ENCODE measurements around the gene AKAP6. TPM values are rescaled to one million over a fixed set of nuclear protein-coding genes. Genes with fewer than 3 reads are reported as not detected.

Gene AKAP6
- total RNA-seq, 2 experiments from 2014 or later, result 2.0 to 2.4 TPM

DNA sequence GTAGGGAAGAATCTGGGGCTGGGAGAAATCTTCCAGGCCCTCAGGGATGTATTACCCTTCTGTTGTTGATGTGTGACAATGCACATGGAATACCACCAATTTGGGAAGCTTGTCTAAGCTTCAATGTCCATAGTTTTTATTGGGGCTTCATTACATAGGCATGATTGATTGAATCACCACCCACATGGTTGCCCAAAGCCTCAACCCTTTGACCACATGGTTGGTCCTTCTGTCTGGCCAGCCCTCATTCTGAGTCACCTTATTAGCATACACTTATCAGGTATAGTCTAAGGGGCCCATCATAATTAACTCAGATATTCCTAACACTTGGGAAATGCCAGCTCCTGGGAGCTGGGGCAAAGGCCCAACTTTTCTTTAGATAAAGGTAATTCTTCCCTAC is 93.3 kb downstream of the AKAP6 start:
- Mint-ChIP-seq H3K4me1 (ENCODE audit: low read depth) (no peaks in the 10 kb centered on the region), H3K36me3 (ENCODE audit: low read depth) (peaks cover 3% of the 10 kb centered on the region), H3K27me3 (ENCODE audit: low read depth) (no peaks in the 10 kb centered on the region), H3K27ac (no peak overlapping the region), H3K4me3 (no peak overlapping the region), H3K9me3 (peaks cover 3% of the 10 kb centered on the region)
- DNase-seq, result no peak
- CTCF ChIA-PET, result no interaction called here
- intact Hi-C loops (cut with micrococcal nuclease), result no loop called here

DNA sequence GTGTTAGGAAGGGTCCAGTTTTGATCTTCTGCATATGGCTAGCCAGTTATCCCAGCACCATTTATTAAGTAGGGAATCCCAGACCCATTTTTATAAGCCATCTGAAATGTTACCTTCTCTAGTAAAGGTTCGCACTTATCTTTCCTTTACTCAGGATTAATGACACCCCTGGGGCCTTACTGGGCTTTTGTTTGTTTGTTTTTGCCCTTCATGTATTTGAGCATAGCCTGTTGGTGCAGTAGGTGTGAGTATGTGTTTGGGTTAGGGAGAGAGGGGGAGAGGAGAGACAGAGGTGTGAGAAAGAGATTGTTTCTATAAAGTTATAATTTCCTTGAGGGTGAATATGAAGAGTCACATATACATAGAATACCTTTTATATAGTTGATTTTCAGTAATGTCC is 96.9 kb downstream of the AKAP6 start:
- Mint-ChIP-seq H3K4me1 (ENCODE audit: low read depth) (no peaks in the 10 kb centered on the region), H3K27me3 (ENCODE audit: low read depth) (no peaks in the 10 kb centered on the region), H3K4me3 (no peak overlapping the region), H3K36me3 (ENCODE audit: low read depth) (peaks cover 3% of the 10 kb centered on the region), H3K27ac (no peak overlapping the region), H3K9me3 (peaks cover 3% of the 10 kb centered on the region)
- CTCF ChIA-PET, result no interaction called here
- intact Hi-C loops (cut with micrococcal nuclease), result no loop called here
- no peak for DNase-seq

- H3K4me3 Mint-ChIP-seq, result no peak overlapping the region
- H3K27me3 Mint-ChIP-seq (ENCODE audit: low read depth), result no peaks in the 10 kb centered on the region
- peaks cover 3% of the 10 kb centered on the region for H3K9me3 Mint-ChIP-seq
- CTCF ChIA-PET, result no interaction called here
- H3K4me1 Mint-ChIP-seq (ENCODE audit: low read depth), result no peaks in the 10 kb centered on the region
- intact Hi-C loops (cut with micrococcal nuclease), result no loop called here
- no peak for DNase-seq
- H3K36me3 Mint-ChIP-seq (ENCODE audit: low read depth), result peaks cover 3% of the 10 kb centered on the region
- H3K27ac Mint-ChIP-seq, result no peak overlapping the region
These were observed 97.7 kb downstream of the AKAP6 start for GRCh38 chr14:32426586-32427388.

- CTCF ChIA-PET, result no interaction called here
- intact Hi-C loops (cut with micrococcal nuclease), result no loop called here
- no peaks in the 10 kb centered on the region for H3K9me3 Mint-ChIP-seq
- no peak for DNase-seq
- no peaks in the 10 kb centered on the region for H3K36me3 Mint-ChIP-seq (ENCODE audit: low read depth)
- H3K4me1 Mint-ChIP-seq (ENCODE audit: low read depth), result no peaks in the 10 kb centered on the region
- no peak overlapping the region for H3K27ac Mint-ChIP-seq
- no peaks in the 10 kb centered on the region for H3K27me3 Mint-ChIP-seq (ENCODE audit: low read depth)
- no peak overlapping the region for H3K4me3 Mint-ChIP-seq
These were observed 98.8 kb downstream of the AKAP6 start for GRCh38 chr14:32427726-32428528.

GRCh38 chr14:32428875-32429274 is 99.8 kb downstream of the AKAP6 start:
- Mint-ChIP-seq H3K9me3 (no peaks in the 10 kb centered on the region), H3K4me3 (no peak overlapping the region), H3K27me3 (ENCODE audit: low read depth) (no peaks in the 10 kb centered on the region), H3K27ac (no peak overlapping the region), H3K4me1 (ENCODE audit: low read depth) (no peaks in the 10 kb centered on the region), H3K36me3 (ENCODE audit: low read depth) (no peaks in the 10 kb centered on the region)
- CTCF ChIA-PET, result no interaction called here
- intact Hi-C loops (cut with micrococcal nuclease), result no loop called here
- DNase-seq, result no peak

GRCh38 chr14:32430326-32430725 is 101.2 kb downstream of the AKAP6 start:
- Mint-ChIP-seq H3K27me3 (ENCODE audit: low read depth) (no peaks in the 10 kb centered on the region), H3K4me1 (ENCODE audit: low read depth) (no peaks in the 10 kb centered on the region), H3K27ac (no peak overlapping the region), H3K4me3 (no peak overlapping the region), H3K9me3 (no peaks in the 10 kb centered on the region), H3K36me3 (ENCODE audit: low read depth) (no peaks in the 10 kb centered on the region)
- DNase-seq, result no peak
- CTCF ChIA-PET, result interaction anchor here (0.6 kb wide), 1 partner anchor 359 kb away, joined by 4 read pairs; no protein-coding TSS in a partner anchor
- intact Hi-C loops (cut with micrococcal nuclease), result no loop called here

GRCh38 chr14:32432813-32433538 is 103.9 kb downstream of the AKAP6 start:
- Mint-ChIP-seq H3K27me3 (ENCODE audit: low read depth) (no peaks in the 10 kb centered on the region), H3K4me3 (no peak overlapping the region), H3K9me3 (no peaks in the 10 kb centered on the region), H3K36me3 (ENCODE audit: low read depth) (no peaks in the 10 kb centered on the region), H3K4me1 (ENCODE audit: low read depth) (no peaks in the 10 kb centered on the region), H3K27ac (no peak overlapping the region)
- DNase-seq, result no peak
- intact Hi-C loops (cut with micrococcal nuclease), result no loop called here
- CTCF ChIA-PET, result interaction anchor here (0.6 kb wide), 1 partner anchor 845 kb away, joined by 3 read pairs; no protein-coding TSS in a partner anchor

DNA sequence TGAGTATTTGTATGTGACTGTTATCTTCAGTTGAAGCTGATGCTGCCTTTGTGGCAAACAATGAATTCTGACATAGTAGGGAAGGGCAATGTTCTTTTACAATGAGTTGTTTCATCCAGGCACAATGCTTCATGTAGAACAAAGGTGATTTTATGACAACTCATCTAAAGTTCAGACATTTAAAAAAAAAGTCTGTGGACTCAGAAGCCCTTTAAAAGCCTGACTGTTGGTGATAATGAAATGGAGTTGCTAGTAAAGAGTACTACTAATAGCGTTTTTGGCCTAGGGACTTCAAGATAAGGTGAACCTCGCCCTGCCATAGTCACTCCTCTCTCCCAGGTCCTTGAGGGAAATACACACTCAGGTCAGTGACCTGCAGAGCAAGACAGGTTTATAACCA is 105.1 kb downstream of the AKAP6 start:
- CTCF ChIA-PET, result no interaction called here
- H3K27me3 Mint-ChIP-seq (ENCODE audit: low read depth), result no peaks in the 10 kb centered on the region
- no peaks in the 10 kb centered on the region for H3K9me3 Mint-ChIP-seq
- intact Hi-C loops (cut with micrococcal nuclease), result no loop called here
- H3K4me1 Mint-ChIP-seq (ENCODE audit: low read depth), result peaks cover 6% of the 10 kb centered on the region
- no peak overlapping the region for H3K27ac Mint-ChIP-seq
- H3K4me3 Mint-ChIP-seq, result no peak overlapping the region
- no peaks in the 10 kb centered on the region for H3K36me3 Mint-ChIP-seq (ENCODE audit: low read depth)
- no peak for DNase-seq

GRCh38 chr14:32434880-32435279 is 105.8 kb downstream of the AKAP6 start:
- CTCF ChIA-PET, result no interaction called here
- Mint-ChIP-seq H3K9me3 (no peaks in the 10 kb centered on the region), H3K4me3 (no peak overlapping the region), H3K36me3 (ENCODE audit: low read depth) (peaks cover 4% of the 10 kb centered on the region), H3K27ac (no peak overlapping the region), H3K27me3 (ENCODE audit: low read depth) (no peaks in the 10 kb centered on the region), H3K4me1 (ENCODE audit: low read depth) (peaks cover 6% of the 10 kb centered on the region)
- intact Hi-C loops (cut with micrococcal nuclease), result no loop called here
- no peak for DNase-seq

GRCh38 chr14:32435411-32435810 is 106.3 kb downstream of the AKAP6 start:
- peaks cover 6% of the 10 kb centered on the region for H3K4me1 Mint-ChIP-seq (ENCODE audit: low read depth)
- intact Hi-C loops (cut with micrococcal nuclease), result no loop called here
- CTCF ChIA-PET, result no interaction called here
- DNase-seq, result no peak
- H3K4me3 Mint-ChIP-seq, result no peak overlapping the region
- H3K9me3 Mint-ChIP-seq, result no peaks in the 10 kb centered on the region
- H3K27ac Mint-ChIP-seq, result no peak overlapping the region
- peaks cover 4% of the 10 kb centered on the region for H3K36me3 Mint-ChIP-seq (ENCODE audit: low read depth)
- no peaks in the 10 kb centered on the region for H3K27me3 Mint-ChIP-seq (ENCODE audit: low read depth)

DNA sequence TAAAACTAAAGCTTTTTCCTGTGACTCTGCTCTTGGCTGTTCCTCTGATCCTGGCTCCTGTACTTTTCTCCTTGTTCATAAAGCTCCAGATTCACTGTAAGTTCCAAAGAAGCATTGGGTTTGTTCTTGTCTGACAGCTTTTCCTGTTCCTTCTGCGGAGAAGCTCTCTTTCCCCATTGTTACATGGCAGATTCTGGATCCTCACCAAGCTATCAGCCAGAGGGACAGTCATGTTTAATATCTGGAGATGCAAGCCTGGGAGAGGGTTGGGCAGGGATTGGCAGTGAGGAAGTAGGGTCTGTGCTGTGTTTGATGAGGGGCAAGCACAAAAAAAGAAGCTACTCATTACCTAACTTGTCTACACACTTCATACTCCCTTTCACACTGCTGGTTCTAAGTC is 107.9 kb downstream of the AKAP6 start:
- CTCF ChIA-PET, result interaction anchor here (0.9 kb wide), 1 partner anchor 77 kb away, joined by 3 read pairs; no protein-coding TSS in a partner anchor
- Mint-ChIP-seq H3K9me3 (no peaks in the 10 kb centered on the region), H3K4me3 (no peak overlapping the region), H3K27ac (no peak overlapping the region), H3K27me3 (ENCODE audit: low read depth) (no peaks in the 10 kb centered on the region), H3K4me1 (ENCODE audit: low read depth) (peaks cover 6% of the 10 kb centered on the region), H3K36me3 (ENCODE audit: low read depth) (peaks cover 4% of the 10 kb centered on the region)
- DNase-seq, result no peak
- intact Hi-C loops (cut with micrococcal nuclease), result no loop called here

DNA sequence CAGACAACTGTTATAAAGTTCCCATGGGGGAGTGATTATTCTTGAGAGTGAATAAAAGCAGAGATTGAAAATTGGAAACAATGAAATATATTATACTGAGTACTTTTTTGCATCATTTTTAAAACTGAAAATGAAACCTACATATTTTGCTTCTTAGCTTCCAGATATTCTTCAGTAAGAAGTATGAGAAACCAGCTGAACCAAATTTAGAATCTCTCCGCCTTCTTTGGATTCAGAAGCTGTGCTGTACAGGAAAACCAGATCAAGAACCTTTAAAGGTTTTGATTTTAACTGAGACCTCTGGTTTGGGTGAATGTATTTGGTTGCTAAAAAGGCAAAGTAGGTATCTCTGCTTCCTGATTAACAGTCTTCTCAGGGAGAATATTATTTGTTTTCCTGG is 109.4 kb downstream of the AKAP6 start:
- H3K4me3 Mint-ChIP-seq, result no peak overlapping the region
- no peaks in the 10 kb centered on the region for H3K9me3 Mint-ChIP-seq
- DNase-seq, result no peak
- peaks cover 6% of the 10 kb centered on the region for H3K4me1 Mint-ChIP-seq (ENCODE audit: low read depth)
- CTCF ChIA-PET, result no interaction called here
- intact Hi-C loops (cut with micrococcal nuclease), result no loop called here
- H3K36me3 Mint-ChIP-seq (ENCODE audit: low read depth), result peaks cover 4% of the 10 kb centered on the region
- no peaks in the 10 kb centered on the region for H3K27me3 Mint-ChIP-seq (ENCODE audit: low read depth)
- no peak overlapping the region for H3K27ac Mint-ChIP-seq
